Fibroblast of villous mesenchyme (primary cell): Measurements from ENCODE around the gene SIN3B. TPM values are rescaled to one million over a fixed set of nuclear protein-coding genes. Genes with fewer than 3 reads are reported as not detected.

Experiments
- DNase-seq: peaks from one replicate; pipeline ENCODE4 v3.0.0-alpha.2; 2010; ENCODE audit warnings: low read depth
- H3K4me3 ChIP-seq: 2 replicates; pipeline ENCODE4 v1.5.1; 2011; ENCODE audit warnings: low read depth, mild to moderate bottlenecking, low read length
- CTCF ChIP-seq: IDR thresholded peaks from 2 replicates; pipeline ENCODE4 v1.5.1; 2012; ENCODE audit warnings: low read depth, mild to moderate bottlenecking, low read length; ENCODE audit not compliant: insufficient read depth
- small RNA-seq: library from RNA; depleted of rRNA; stranded (forward); fragments of <200 nt; gene quantifications from one replicate; pipeline ENCODE3, GENCODE V24; 2012
- total RNA-seq: library from RNA; depleted of rRNA; stranded (reverse); fragments of >200 nt; gene quantifications from 2 replicates; pipeline ENCODE4 v1.2.3, GENCODE V29; 2012

The SIN3B gene
- total RNA-seq, 1 donor = 40.2 TPM

GRCh38 chr19:16922949-16923348, 93.8 kb downstream of the SIN3B start:
- TF ChIP-seq CTCF = no peak
- H3K4me3 ChIP-seq = no peak overlapping the region
- DNase-seq = no peak

- DNase-seq = no peak
- no peak overlapping the region for H3K4me3 ChIP-seq
- TF ChIP-seq CTCF = no peak
Observed at GRCh38 chr19:16927883-16928282, 98.7 kb downstream of the SIN3B start.

- no peak for TF ChIP-seq CTCF
- no peak overlapping the region for H3K4me3 ChIP-seq
- DNase-seq = no peak
Observed at GRCh38 chr19:16928351-16928750, 99.2 kb downstream of the SIN3B start.

GRCh38 chr19:16928916-16929315, 99.7 kb downstream of the SIN3B start:
- no peak for DNase-seq
- no peak for TF ChIP-seq CTCF

More at GRCh38 chr19:16928916-16929315, 99.7 kb downstream of the SIN3B start:
- no peak overlapping the region for H3K4me3 ChIP-seq

Small RNAs within 50 kb of the gene (small RNA-seq; reads per million reads assigned to genes)
- gene AC008737.3 (not detected), gene RN7SL823P (not detected), gene RN7SL835P (not detected)

Other genes starting within 250 kb of the SIN3B start
- 5.2 and 7.3 TPM in 2 replicates for gene MED26, start 201.2 kb upstream of the SIN3B start, total RNA-seq
- 60.6 and 68.7 TPM in 2 replicates for gene SMIM7, start 169.3 kb upstream of the SIN3B start, total RNA-seq
- gene TMEM38A, start 168.3 kb upstream of the SIN3B start, total RNA-seq = 1.3 and 2.2 TPM in 2 replicates
- gene NWD1, start 109.6 kb upstream of the SIN3B start, total RNA-seq = not detected in 2 replicates
- gene F2RL3, start 59.6 kb downstream of the SIN3B start, total RNA-seq = 0.43 and 0.64 TPM in 2 replicates
- gene CPAMD8, start 197.4 kb downstream of the SIN3B start, total RNA-seq = 0.43 and 0.64 TPM in 2 replicates
- gene HAUS8, start 246.1 kb downstream of the SIN3B start, total RNA-seq = 3.5 TPM in 2 replicates
- gene MYO9B, start 246.4 kb downstream of the SIN3B start, total RNA-seq = 99.3 and 118 TPM in 2 replicates